A673 (cell line): ENCODE results near the gene WDR7. TPM values are rescaled to one million over a fixed set of nuclear protein-coding genes. Genes with fewer than 3 reads are reported as not detected.

Source experiments
- BruUV-seq: library from RNA; stranded (reverse); fragments of 400-500 nt; replicated peaks from 2 replicates; lab custom pipeline; 2021; lab: Mats Ljungman, UMichigan
- CTCF ChIA-PET: fragments of 300-600 bp; sonication (Branson Sonifier 250); formaldehyde crosslinking; loops from one replicate; lab custom pipeline; 2022; ENCODE audit warnings: antibody characterized with exemption; lab: Charles Lee
- POLR2A ChIA-PET: fragments of 300-600 bp; sonication (Branson Sonifier 250); formaldehyde crosslinking; loops from one replicate; lab custom pipeline; 2022; ENCODE audit warnings: antibody characterized with exemption; ENCODE audit not compliant: low non-redundant PET; lab: Charles Lee
- DNase-seq: peaks from one replicate; pipeline ENCODE4 v3.0.0-alpha.2; 2015; ENCODE audit warnings: low spot score
- H3K27ac ChIP-seq: fragments of 200-600 bp; sonication (generic); 2 replicates; pipeline ENCODE4 v1.5.1; 2016; ENCODE audit warnings: mixed run types, low read depth, mild to moderate bottlenecking, mixed read lengths, antibody characterized with exemption, low read length; ENCODE audit not compliant: poor library complexity, severe bottlenecking
- H3K27me3 ChIP-seq: fragments of 200-600 bp; sonication (generic); replicated peaks from 2 replicates; pipeline ENCODE4 v1.6.1; 2017; ENCODE audit warnings: mixed run types, low read depth, mild to moderate bottlenecking, mixed read lengths, antibody characterized with exemption, low read length; ENCODE audit not compliant: insufficient read depth, poor library complexity
- H3K36me3 ChIP-seq: fragments of 200-600 bp; sonication (generic); 2 replicates; pipeline ENCODE4 v1.6.1; 2016; ENCODE audit warnings: mixed run types, mild to moderate bottlenecking, mixed read lengths, antibody characterized with exemption, low read length; ENCODE audit not compliant: insufficient read depth, poor library complexity, severe bottlenecking
- H3K4me1 ChIP-seq: fragments of 200-600 bp; sonication (generic); 2 replicates; pipeline ENCODE4 v1.6.1; 2017; ENCODE audit warnings: mixed run types, mild to moderate bottlenecking, mixed read lengths, antibody characterized with exemption, low read length; ENCODE audit not compliant: insufficient read depth, poor library complexity, severe bottlenecking
- H3K4me3 ChIP-seq: fragments of 200-600 bp; sonication (generic); 2 replicates; pipeline ENCODE4 v1.5.1; 2016; ENCODE audit warnings: low read depth, mixed run types, mild to moderate bottlenecking, mixed read lengths, low read length; ENCODE audit not compliant: poor library complexity, severe bottlenecking
- H3K9me3 ChIP-seq: fragments of 200-600 bp; sonication (generic); 2 replicates; pipeline ENCODE4 v1.6.1; 2016; ENCODE audit warnings: mixed run types, low read depth, mild to moderate bottlenecking, mixed read lengths, antibody characterized with exemption, low read length; ENCODE audit not compliant: poor library complexity, severe bottlenecking
- CTCF ChIP-seq: fragments of 300-800, 200-600 bp; sonication (generic); conservative IDR thresholded peaks from 2 replicates; pipeline ENCODE4 v1.5.1; 2017; ENCODE audit warnings: low read depth, mild to moderate bottlenecking, antibody characterized with exemption, low read length, moderate library complexity, mixed read lengths
- EZH2 ChIP-seq: fragments of 200-600 bp; sonication (generic); IDR thresholded peaks from 2 replicates; pipeline ENCODE4 v1.6.1; 2017; ENCODE audit warnings: borderline replicate concordance, low read depth, mild to moderate bottlenecking, mixed read lengths, antibody characterized with exemption, low read length; ENCODE audit not compliant: poor library complexity, severe bottlenecking
- intact Hi-C: fragments of 100-400 bp; cut with micrococcal nuclease; formaldehyde crosslinking; loops from one replicate; pipeline ENCODE4 v1.10.0; 2022; ENCODE audit not compliant: unreplicated experiment
- total RNA-seq: library from RNA; stranded (reverse); gene quantifications from 2 replicates; pipeline ENCODE4 v1.2.3, GENCODE V29; 2021

Gene WDR7
- total RNA-seq, 1 experiment from 2014 or later, result 21.2 TPM

GRCh38 chr18:56910967-56911366 is 259.8 kb downstream of the WDR7 start:
- ChIA-PET POLR2A (no interaction called here), CTCF (no interaction called here)
- BruUV-seq, result no TSS peak
- H3K36me3 ChIP-seq, result no peaks in the 10 kb centered on the region
- H3K27me3 ChIP-seq, result no peaks in the 10 kb centered on the region
- no peaks in the 10 kb centered on the region for H3K4me1 ChIP-seq
- DNase-seq, result no peak
- TF ChIP-seq EZH2 (no peak), CTCF (no peak)
- intact Hi-C loops, result no loop called here
- no peaks in the 10 kb centered on the region for H3K9me3 ChIP-seq
- no peak overlapping the region for H3K4me3 ChIP-seq
- H3K27ac ChIP-seq, result no peak overlapping the region

GRCh38 chr18:56913941-56914340 is 262.8 kb downstream of the WDR7 start:
- H3K4me1 ChIP-seq, result peaks cover 4% of the 10 kb centered on the region
- no peaks in the 10 kb centered on the region for H3K9me3 ChIP-seq
- intact Hi-C loops, result no loop called here
- no peak for DNase-seq
- H3K27ac ChIP-seq, result no peak overlapping the region
- POLR2A ChIA-PET, result no interaction called here
- no peaks in the 10 kb centered on the region for H3K27me3 ChIP-seq
- TF ChIP-seq EZH2, result no peak
- TF ChIP-seq CTCF, result no peak
- no peak overlapping the region for H3K4me3 ChIP-seq
- H3K36me3 ChIP-seq, result no peaks in the 10 kb centered on the region
- CTCF ChIA-PET, result interaction anchor here (0.5 kb wide), 1 partner anchor 10 kb away, joined by 3 read pairs; no protein-coding TSS in a partner anchor
- BruUV-seq, result no TSS peak

GRCh38 chr18:56919190-56919589 is 268.0 kb downstream of the WDR7 start:
- POLR2A ChIA-PET, result no interaction called here
- Histone ChIP-seq H3K27ac (no peak overlapping the region), H3K4me1 (peaks cover 10% of the 10 kb centered on the region), H3K4me3 (no peak overlapping the region), H3K36me3 (no peaks in the 10 kb centered on the region), H3K27me3 (no peaks in the 10 kb centered on the region), H3K9me3 (no peaks in the 10 kb centered on the region)
- intact Hi-C loops, result no loop called here
- BruUV-seq, result no TSS peak
- no peak for TF ChIP-seq EZH2
- TF ChIP-seq CTCF, result no peak
- CTCF ChIA-PET, result no interaction called here
- DNase-seq, result peak; percentile 15
